DOHH2 (cell line): ENCODE data around the gene PPP1R11.

Source experiments
- CTCF ChIP-seq: fragments of 200-600 bp; sonication (generic); IDR thresholded peaks from one replicate; pipeline ENCODE4 v1.5.1; 2014; ENCODE audit warnings: antibody characterized with exemption, mild to moderate bottlenecking, low read depth, low read length; ENCODE audit not compliant: poor library complexity, severe bottlenecking
- EZH2phosphoT487 ChIP-seq: fragments of 200-600 bp; sonication (generic); IDR thresholded peaks from 2 replicates; pipeline ENCODE4 v1.6.1; 2017; ENCODE audit warnings: borderline replicate concordance, mild to moderate bottlenecking, antibody characterized with exemption, low read length, moderate library complexity, mixed read lengths

- TF ChIP-seq CTCF, result no peak
- TF ChIP-seq EZH2phosphoT487, result no peak
Measured at GRCh38 chr6:30043744-30044143, 23.3 kb upstream of the PPP1R11 start.
